K562 (cell line): ENCODE results near the gene RASL12. TPM values are rescaled to one million over a fixed set of nuclear protein-coding genes. Genes with fewer than 3 reads are reported as not detected.

Source experiments
- ATAC-seq: fragments of 200-7000 bp; cut with Tn5 transposase; 3 replicates; pipeline ENCODE4 v1.9.1; 2020; ENCODE audit warnings: moderate library complexity
- BruUV-seq: library from RNA; stranded (reverse); fragments of 400-500 nt; replicated peaks from 2 replicates; lab custom pipeline; 2021; lab: Mats Ljungman, UMichigan
- CTCF ChIA-PET: fragments of 300-600 bp; formaldehyde crosslinking; extraction: SDS; loops from one replicate; lab custom pipeline; 2021; ENCODE audit warnings: low intra/inter-chr PET ratio; lab: Yijun Ruan, JAX
- POLR2A ChIA-PET: fragments of 300-600, 350-650 bp; sonication (Branson Sonifier 250); formaldehyde crosslinking; extraction: SDS; loops from one replicate; lab custom pipeline; 2021; ENCODE audit warnings: antibody characterized with exemption, inconsistent platforms; lab: Yijun Ruan, JAX
- DNase-seq, 4 experiments: peaks; one replicate each; pipeline versions ENCODE4 v3.0.0 to v3.0.0-alpha.2; 2011 to 2018; ENCODE audit warnings: low spot score in 3 of 4, mixed read lengths in 3 of 4; ENCODE audit errors: extremely low read depth in 1 of 4
- FAIRE-seq: peaks from 2 replicates; lab custom pipeline; 2011; peaks lifted over from hg19 to GRCh38; lab: Jason Lieb, UNC
- H2AFZ ChIP-seq: 2 replicates; pipeline ENCODE4 v1.6.0; 2011; ENCODE audit warnings: low read depth, low read length, control low read depth, inconsistent platforms
- H3K27ac ChIP-seq: fragments of 200-600 bp; 3 replicates; pipeline ENCODE4 v1.8.0; 2011; ENCODE audit warnings: low read depth, mild to moderate bottlenecking, control low read depth, inconsistent platforms, low read length, moderate library complexity, mixed read lengths; ENCODE audit errors: extremely low read depth
- H3K27me3 ChIP-seq, 2 experiments: fragments of 300-600 bp in 1 of 2; 2 replicates in 1 of 2; 3 replicates in 1 of 2; pipeline versions ENCODE4 v1.6.0 to v1.8.0; 2011; ENCODE audit warnings: inconsistent platforms in 2 of 2, low read length in 2 of 2, mild to moderate bottlenecking in 1 of 2, mixed read lengths in 1 of 2, moderate library complexity in 1 of 2; ENCODE audit not compliant: control insufficient read depth in 2 of 2, insufficient read depth in 2 of 2
- H3K36me3 ChIP-seq: fragments of 300-600 bp; 3 replicates; pipeline ENCODE4 v1.8.0; 2011; ENCODE audit warnings: mild to moderate bottlenecking, low read length, inconsistent platforms; ENCODE audit not compliant: control insufficient read depth, insufficient read depth
- H3K4me1 ChIP-seq, 2 experiments: fragments of 200-600 bp in 1 of 2; replicated peaks in 1 of 2; 2 replicates in 1 of 2; 3 replicates in 1 of 2; pipeline versions ENCODE4 v1.5.1 to v1.8.0; 2011; ENCODE audit warnings: inconsistent platforms in 2 of 2, low read length in 2 of 2, mild to moderate bottlenecking in 1 of 2, mixed read lengths in 1 of 2, moderate library complexity in 1 of 2; ENCODE audit not compliant: control insufficient read depth in 2 of 2, insufficient read depth in 2 of 2
- H3K4me2 ChIP-seq: 2 replicates; pipeline ENCODE4 v1.6.1; 2011; ENCODE audit warnings: low read length, control low read depth, inconsistent platforms, mixed read lengths; ENCODE audit not compliant: insufficient read depth
- H3K4me3 ChIP-seq: fragments of 200-600 bp; sonication (generic), shearing (Covaris generic); 2 replicates; pipeline ENCODE4 v1.5.1; 2016; ENCODE audit warnings: control low read depth, inconsistent platforms
- H3K79me2 ChIP-seq: fragments of 200-600 bp; 3 replicates; pipeline ENCODE4 v1.8.0; 2011; ENCODE audit warnings: low read length, inconsistent platforms; ENCODE audit not compliant: control insufficient read depth, insufficient read depth
- H3K9ac ChIP-seq, 2 experiments: 2 replicates each; pipeline versions ENCODE4 v1.6.0 to v1.6.1; 2011; ENCODE audit warnings: low read depth in 2 of 2, low read length in 2 of 2, control low read depth in 1 of 2, inconsistent platforms in 1 of 2, mild to moderate bottlenecking in 1 of 2, mixed read lengths in 1 of 2; ENCODE audit not compliant: insufficient read depth in 1 of 2
- H3K9me1 ChIP-seq: one replicate; pipeline ENCODE4 v1.6.0; 2011; ENCODE audit warnings: inconsistent platforms, mild to moderate bottlenecking, low read length, moderate library complexity; ENCODE audit not compliant: control insufficient read depth, insufficient read depth
- H3K9me3 ChIP-seq: replicated peaks from 2 replicates; pipeline ENCODE4 v1.5.1; 2011; ENCODE audit warnings: low read depth, low read length, inconsistent platforms; ENCODE audit not compliant: control insufficient read depth, insufficient read depth
- H4K20me1 ChIP-seq: replicated peaks from 2 replicates; pipeline ENCODE4 v1.6.1; 2011; ENCODE audit warnings: low read length, inconsistent platforms, mixed read lengths; ENCODE audit not compliant: control insufficient read depth, insufficient read depth
- CSDE1 ChIP-seq, 2 experiments: fragments of 450-650 bp; IDR thresholded peaks; 2 replicates each; pipeline ENCODE4 v1.6.1; 2016; ENCODE audit warnings: mild to moderate bottlenecking in 1 of 2
- EWSR1 ChIP-seq: fragments of 450-650 bp; IDR thresholded peaks from 2 replicates; pipeline ENCODE4 v1.6.1; 2018; ENCODE audit warnings: borderline replicate concordance, mild to moderate bottlenecking, low read depth, moderate library complexity; ENCODE audit not compliant: partially characterized antibody
- LCOR ChIP-seq: sonication (generic); formaldehyde crosslinking; IDR thresholded peaks from 2 replicates; pipeline ENCODE4 v1.8.0; 2022; ENCODE audit warnings: mild to moderate bottlenecking, missing genetic modification reagents
- REST ChIP-seq, 2 experiments: fragments of 450-650 bp; formaldehyde crosslinking in 1 of 2; IDR thresholded peaks; 2 replicates each; pipeline versions ENCODE4 v1.4.0 to v1.6.1; 2014 to 2020; ENCODE audit warnings: mild to moderate bottlenecking in 2 of 2, borderline replicate concordance in 1 of 2, low read depth in 1 of 2
- ZFP30 ChIP-seq: fragments of 250-450 bp; sonication (Bioruptor Pico); IDR thresholded peaks from 2 replicates; pipeline ENCODE4 v1.8.0; 2022; ENCODE audit warnings: moderate library complexity, mild to moderate bottlenecking, inconsistent platforms, borderline replicate concordance
- ZNF134 ChIP-seq: fragments of 250-450 bp; sonication (Bioruptor Pico); conservative IDR thresholded peaks from 2 replicates; pipeline ENCODE4 v1.4.0; 2020
- ZNF830 ChIP-seq: fragments of 250-450 bp; sonication (Bioruptor Pico); IDR thresholded peaks from 2 replicates; pipeline ENCODE4 v1.5.0; 2021; ENCODE audit warnings: mild to moderate bottlenecking
- ZZZ3 ChIP-seq: fragments of 450-650 bp; IDR thresholded peaks from 2 replicates; pipeline ENCODE4 v1.6.1; 2016; ENCODE audit warnings: antibody characterized with exemption, mild to moderate bottlenecking, moderate library complexity
- WGBS: fragments of 100-300 bp; shearing (Covaris generic); methylation state at CpG from one replicate; pipeline ENCODE4 v1.1.6; 2016; ENCODE audit warnings: low coverage, mixed read lengths; ENCODE audit not compliant: insufficient coverage; ENCODE audit errors: missing lambda C conversion rate; 5-methylcytosine and 5-hydroxymethylcytosine counted together
- in situ Hi-C: fragments of 300-500 bp; cut with MboI; formaldehyde crosslinking; loops from 4 replicates; pipeline ENCODE4 v1.15.0; 2018; ENCODE audit warnings: inconsistent platforms, mixed read lengths
- intact Hi-C: fragments of 100-400 bp; cut with micrococcal nuclease; formaldehyde crosslinking; loops from 2 replicates; pipeline ENCODE4 v1.14.2; 2022
- polyA plus RNA-seq, 8 experiments: library from polyadenylated mRNA; depleted of rRNA in 4 of 8; stranded (reverse) in 5 of 8; unstranded in 3 of 8; fragments of >200 nt; fragmentation: Nextera tagmentation in 2 of 8; fragmentation: Illumina TruSeq in 1 of 8; extraction: Ambion mirVana in 2 of 8; extraction: Trizol in 1 of 8; gene quantifications; 2 replicates each; pipeline versions ENCODE4 v1.2.1 to v1.2.3, GENCODE V29; 2011 to 2014; ENCODE audit warnings: inconsistent platforms in 1 of 8, missing spikeins in 1 of 8
- total RNA-seq, 7 experiments: library from RNA; depleted of rRNA in 6 of 7; stranded (reverse); fragments of >200 nt in 6 of 7; fragmentation: Illumina TruSeq in 2 of 7; extraction: Trizol in 2 of 7; gene quantifications; 2 replicates each; pipeline versions ENCODE4 v1.2.1 to v1.2.3, GENCODE V29; 2011 to 2021; ENCODE audit warnings: low replicate concordance in 1 of 7
- TF ChIP-seq, protein P1 (sequence below): sonication (generic); formaldehyde crosslinking; IDR thresholded peaks from 2 replicates; pipeline ENCODE4 v1.8.1; 2023; ENCODE audit warnings: mild to moderate bottlenecking, missing genetic modification reagents

Gene RASL12
- total and polyA plus RNA-seq, 9 of the 15 experiments (the other 6 are each of a cell fraction or from before 2014, with no cell fraction given) = not detected

DNA sequence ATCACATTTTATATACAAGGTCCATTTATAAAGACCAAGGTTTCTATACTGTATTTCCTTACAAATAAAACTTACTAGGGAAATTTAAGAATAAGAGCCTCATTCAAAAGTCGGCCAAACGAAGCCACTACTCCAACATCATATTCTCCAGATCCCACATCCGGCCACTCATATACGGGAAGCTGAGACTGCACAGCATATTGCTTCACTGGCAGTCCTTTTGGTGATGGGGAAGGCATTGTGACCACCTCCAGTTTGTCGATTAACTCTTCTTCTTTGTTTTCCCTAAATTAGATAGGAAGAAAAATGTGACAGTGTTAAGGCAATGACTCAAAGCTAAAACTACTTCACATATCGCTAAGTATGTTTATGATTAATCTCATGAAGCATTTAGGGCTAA is 41.0 kb downstream of the RASL12 start:
- H3K4me3 ChIP-seq = no peak overlapping the region
- H3K4me1 ChIP-seq = peaks cover 5 to 13% of the 10 kb centered on the region in 2 experiments; a peak in 4 of 5 replicates
- FAIRE-seq = no peak
- no peak overlapping the region for H3K4me2 ChIP-seq
- intact Hi-C loops (no loop called here), in situ Hi-C loops (no loop called here)
- 95% methylated on average over 6 of the region's 6 CpGs for WGBS
- no peak for DNase-seq
- ChIA-PET POLR2A (interaction anchor here (0.7 to 1.1 kb wide), 2 partner anchors 15 to 148 kb away, joined by 3 to 8 read pairs; no protein-coding TSS in a partner anchor), CTCF (no interaction called here)
- H3K9ac ChIP-seq = no peak overlapping the region
- H4K20me1 ChIP-seq = no peaks in the 10 kb centered on the region
- peaks cover 19% of the 10 kb centered on the region for H3K79me2 ChIP-seq
- no peak overlapping the region for H2AFZ ChIP-seq
- no peaks in the 10 kb centered on the region for H3K27me3 ChIP-seq
- peaks cover 28% of the 10 kb centered on the region for H3K36me3 ChIP-seq
- no peaks in the 10 kb centered on the region for H3K9me1 ChIP-seq
- H3K27ac ChIP-seq = no peak overlapping the region
- no peaks in the 10 kb centered on the region for H3K9me3 ChIP-seq
- BruUV-seq = no TSS peak
- no peak for ATAC-seq
- TF ChIP-seq ZNF134 (CRISPR knock-in tag) = no peak
- no peak for TF ChIP-seq ZZZ3
- TF ChIP-seq ZFP30 (CRISPR knock-in tag) = no peak
- TF ChIP-seq REST (IDR thresholded peaks at IDR 0.05; ENCODE audit: borderline replicate concordance) = no peak
- no peak for TF ChIP-seq REST (CRISPR knock-in tag; IDR thresholded peaks at IDR 0.05; ENCODE audit: low read depth)
- TF ChIP-seq, protein P1, sequence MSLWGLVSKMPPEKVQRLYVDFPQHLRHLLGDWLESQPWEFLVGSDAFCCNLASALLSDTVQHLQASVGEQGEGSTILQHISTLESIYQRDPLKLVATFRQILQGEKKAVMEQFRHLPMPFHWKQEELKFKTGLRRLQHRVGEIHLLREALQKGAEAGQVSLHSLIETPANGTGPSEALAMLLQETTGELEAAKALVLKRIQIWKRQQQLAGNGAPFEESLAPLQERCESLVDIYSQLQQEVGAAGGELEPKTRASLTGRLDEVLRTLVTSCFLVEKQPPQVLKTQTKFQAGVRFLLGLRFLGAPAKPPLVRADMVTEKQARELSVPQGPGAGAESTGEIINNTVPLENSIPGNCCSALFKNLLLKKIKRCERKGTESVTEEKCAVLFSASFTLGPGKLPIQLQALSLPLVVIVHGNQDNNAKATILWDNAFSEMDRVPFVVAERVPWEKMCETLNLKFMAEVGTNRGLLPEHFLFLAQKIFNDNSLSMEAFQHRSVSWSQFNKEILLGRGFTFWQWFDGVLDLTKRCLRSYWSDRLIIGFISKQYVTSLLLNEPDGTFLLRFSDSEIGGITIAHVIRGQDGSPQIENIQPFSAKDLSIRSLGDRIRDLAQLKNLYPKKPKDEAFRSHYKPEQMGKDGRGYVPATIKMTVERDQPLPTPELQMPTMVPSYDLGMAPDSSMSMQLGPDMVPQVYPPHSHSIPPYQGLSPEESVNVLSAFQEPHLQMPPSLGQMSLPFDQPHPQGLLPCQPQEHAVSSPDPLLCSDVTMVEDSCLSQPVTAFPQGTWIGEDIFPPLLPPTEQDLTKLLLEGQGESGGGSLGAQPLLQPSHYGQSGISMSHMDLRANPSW (CRISPR knock-in tag) = no peak
- no peak for TF ChIP-seq ZNF830 (CRISPR knock-in tag)
- no peak for TF ChIP-seq CSDE1 (IDR thresholded peaks at IDR 0.05)
- no peak for TF ChIP-seq LCOR
- no peak for TF ChIP-seq EWSR1
